ENCODE measurements around the gene NCOR1.

Gene NCOR1

DNA sequence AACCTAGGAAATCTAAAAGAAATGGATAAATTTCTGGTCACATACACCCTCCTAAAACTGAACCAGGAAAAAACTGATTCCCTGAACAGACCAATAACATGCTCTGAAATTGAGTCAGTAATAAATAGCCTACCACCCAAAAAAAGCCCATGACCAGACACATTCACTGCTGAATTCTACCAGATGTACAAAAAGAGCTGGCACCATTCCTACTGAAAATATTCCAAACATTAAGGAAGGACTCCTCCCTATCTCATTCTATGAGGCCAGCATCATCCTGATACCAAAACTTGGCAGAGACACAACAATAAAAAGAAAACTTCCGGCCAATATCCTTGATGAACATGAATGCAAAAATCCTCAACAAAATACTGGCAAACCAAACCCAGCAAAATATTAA lies 162.8 kb downstream of the NCOR1 start:
- TF ChIP-seq, protein P1, sequence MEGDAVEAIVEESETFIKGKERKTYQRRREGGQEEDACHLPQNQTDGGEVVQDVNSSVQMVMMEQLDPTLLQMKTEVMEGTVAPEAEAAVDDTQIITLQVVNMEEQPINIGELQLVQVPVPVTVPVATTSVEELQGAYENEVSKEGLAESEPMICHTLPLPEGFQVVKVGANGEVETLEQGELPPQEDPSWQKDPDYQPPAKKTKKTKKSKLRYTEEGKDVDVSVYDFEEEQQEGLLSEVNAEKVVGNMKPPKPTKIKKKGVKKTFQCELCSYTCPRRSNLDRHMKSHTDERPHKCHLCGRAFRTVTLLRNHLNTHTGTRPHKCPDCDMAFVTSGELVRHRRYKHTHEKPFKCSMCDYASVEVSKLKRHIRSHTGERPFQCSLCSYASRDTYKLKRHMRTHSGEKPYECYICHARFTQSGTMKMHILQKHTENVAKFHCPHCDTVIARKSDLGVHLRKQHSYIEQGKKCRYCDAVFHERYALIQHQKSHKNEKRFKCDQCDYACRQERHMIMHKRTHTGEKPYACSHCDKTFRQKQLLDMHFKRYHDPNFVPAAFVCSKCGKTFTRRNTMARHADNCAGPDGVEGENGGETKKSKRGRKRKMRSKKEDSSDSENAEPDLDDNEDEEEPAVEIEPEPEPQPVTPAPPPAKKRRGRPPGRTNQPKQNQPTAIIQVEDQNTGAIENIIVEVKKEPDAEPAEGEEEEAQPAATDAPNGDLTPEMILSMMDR (IDR thresholded peaks at IDR 0.05), result no peak

DNA sequence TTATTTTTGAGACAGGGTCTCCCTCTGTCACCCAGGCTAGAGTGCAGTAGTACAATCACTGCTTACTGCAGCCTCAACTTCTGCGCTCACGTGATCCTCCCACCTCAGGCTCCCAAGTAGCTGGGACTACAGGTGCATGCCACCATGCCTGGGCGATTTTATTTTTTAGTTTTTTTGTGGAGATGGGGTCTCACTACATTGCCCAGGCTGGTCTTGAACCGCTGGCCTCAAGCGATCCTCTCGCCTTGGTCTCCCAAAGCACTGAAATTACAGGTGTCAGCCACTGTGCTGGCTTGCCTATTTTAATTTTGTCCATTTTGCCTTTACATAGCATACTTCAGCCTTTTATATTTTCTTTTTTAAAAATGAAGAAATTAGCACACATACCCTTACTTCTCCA lies 164.5 kb downstream of the NCOR1 start:
- TF ChIP-seq, protein P1 (IDR thresholded peaks at IDR 0.05), result no peak

DNA sequence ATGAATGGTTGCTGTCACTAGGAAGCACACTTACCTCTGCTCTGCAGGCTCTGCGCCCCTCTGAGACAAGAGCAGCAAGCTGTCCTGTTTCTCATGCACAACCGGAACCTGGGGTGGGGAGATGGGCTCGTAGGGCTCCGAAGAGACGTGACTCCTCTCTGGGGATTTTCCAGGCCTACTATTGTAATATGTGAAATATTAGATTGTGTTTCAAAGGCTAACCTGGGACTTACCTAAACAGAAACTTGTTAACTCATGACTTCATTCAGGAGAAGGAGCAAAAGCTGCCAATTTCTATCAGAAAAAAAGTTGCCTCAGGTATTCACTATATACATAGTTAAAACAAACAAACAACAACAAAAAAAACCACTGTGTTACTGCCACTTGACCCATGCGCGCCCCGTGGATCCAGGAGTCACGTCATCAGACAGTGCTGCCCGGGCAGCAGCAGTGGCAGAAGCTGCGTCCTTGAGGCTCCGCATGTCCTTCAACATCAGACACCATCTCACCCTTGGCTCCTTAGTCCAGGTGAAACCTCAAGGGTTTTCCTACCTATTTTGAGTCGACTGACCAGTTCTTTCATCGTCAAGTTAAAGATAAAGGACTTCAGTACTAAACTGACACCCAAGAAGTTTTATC lies 166.4 kb downstream of the NCOR1 start:
- TF ChIP-seq, protein P1 (IDR thresholded peaks at IDR 0.05), result no peak

DNA sequence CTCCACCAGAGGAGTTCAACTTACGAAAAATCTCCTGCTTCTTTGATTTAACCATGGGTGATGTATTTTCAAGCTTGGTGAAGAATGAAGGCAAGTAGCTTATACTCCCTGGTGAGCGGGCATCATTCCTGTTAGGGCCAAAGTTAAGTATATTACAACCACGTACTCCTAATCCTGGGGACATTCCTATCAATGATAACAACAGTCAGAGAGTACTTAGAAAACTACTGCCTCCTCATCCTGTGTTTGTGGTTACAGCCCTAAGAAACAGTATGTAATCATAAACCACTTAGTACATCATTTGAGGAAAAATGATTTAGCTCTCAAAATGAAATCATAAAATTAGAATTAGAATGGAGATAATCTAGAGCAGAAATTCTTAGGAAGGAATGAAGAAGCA lies 168.4 kb downstream of the NCOR1 start:
- TF ChIP-seq, protein P1 (IDR thresholded peaks at IDR 0.05), result no peak

DNA sequence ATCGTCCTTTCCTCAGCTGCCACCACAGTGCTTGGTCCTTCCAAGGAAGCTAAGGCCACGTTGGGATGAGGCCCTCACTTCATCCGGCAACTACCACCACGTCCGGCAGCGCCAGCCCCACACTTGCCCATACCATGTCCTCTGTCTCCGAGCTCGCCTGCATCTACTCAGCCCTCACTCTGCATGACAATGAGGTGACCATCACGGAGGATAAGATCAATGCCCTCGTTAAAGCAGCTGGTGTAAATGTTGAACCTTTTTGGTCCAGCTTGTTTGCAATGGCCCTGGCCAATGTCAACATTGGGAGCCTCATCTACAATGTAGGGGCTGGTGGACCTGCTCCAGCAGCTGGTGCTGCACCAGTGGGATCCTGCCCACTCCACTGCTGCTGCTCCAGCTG lies 170.8 kb downstream of the NCOR1 start:
- TF ChIP-seq, protein P1 (IDR thresholded peaks at IDR 0.05), result no peak

DNA sequence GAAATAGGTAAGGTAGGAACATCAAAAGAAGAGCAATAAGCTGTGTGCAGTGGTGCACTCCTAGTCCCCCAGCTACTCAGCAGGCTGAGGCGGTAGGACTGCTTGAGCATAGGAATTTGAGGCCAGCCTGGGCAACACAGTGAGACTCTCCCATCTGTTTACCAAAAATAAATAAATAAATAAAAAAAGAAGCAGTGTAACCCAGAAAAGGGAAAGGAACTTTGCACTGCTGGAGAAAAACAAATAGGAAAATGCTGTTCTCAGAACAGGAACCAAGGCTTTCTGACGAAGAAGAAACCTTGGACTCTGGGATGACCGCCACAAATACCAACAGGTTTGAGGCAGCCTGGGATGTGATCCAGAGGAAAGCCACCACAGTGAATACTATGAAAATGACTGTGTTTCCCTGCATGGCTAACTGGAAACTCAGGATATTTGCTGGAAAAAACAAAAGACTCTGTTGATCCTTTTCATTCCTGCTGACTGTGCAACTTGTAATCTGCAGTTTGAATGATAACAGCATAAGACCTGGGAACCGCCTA lies 174.6 kb downstream of the NCOR1 start:
- TF ChIP-seq, protein P1 (IDR thresholded peaks at IDR 0.05), result no peak

DNA sequence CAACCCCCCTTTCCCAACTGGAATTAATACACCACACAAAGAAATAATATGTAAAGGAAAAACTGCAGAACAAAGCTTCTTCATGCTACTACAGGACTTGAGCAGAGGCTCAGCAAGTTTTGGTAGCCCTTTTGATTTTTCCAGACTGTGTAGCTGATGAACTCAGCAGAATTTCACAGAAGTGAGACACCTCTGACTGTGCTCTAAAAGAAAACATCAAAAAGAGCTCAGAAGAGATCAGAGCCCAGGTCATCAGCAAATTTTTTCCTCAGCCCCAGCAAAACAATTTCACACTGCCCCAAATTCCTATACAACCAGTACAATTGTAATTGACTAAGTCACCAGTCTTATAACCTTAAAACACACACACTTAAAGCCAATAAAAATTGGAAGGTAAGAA lies 177.7 kb downstream of the NCOR1 start:
- TF ChIP-seq, protein P1 (IDR thresholded peaks at IDR 0.05), result no peak

DNA sequence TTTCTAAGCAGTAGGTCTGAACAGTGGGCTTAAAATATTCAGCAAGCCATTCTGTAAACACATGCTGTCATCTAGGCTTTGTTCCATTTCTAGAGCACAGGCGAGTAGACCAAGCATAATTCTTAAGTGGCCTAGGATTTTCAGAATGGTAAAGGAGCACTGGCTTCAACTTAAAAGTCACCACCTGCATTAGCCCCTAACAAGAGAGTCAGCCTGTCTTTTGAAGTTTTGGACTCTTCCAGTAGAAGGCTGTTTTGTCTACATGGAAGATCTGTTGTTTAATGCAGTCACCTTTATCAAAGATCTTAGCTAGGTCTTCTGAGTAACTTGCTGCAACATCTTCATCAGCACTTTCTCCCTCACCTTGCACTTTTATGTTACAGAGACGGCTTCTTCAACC lies 179.1 kb downstream of the NCOR1 start:
- TF ChIP-seq, protein P1 (IDR thresholded peaks at IDR 0.05), result no peak
